ENCODE data around the gene VEPH1. TPM values are rescaled to one million over a fixed set of nuclear protein-coding genes. Genes with fewer than 3 reads are reported as not detected.

VEPH1 gene
- total RNA-seq, 2 donors from 2014 or later, result 0.15 to 3.9 TPM

- H3K9me3 ChIP-seq (ENCODE audit: control insufficient read depth, low read length, poor library complexity, severe bottlenecking), result no peaks in the 10 kb centered on the region
- H3K4me3 Mint-ChIP-seq, result no peak overlapping the region
- H3K36me3 Mint-ChIP-seq (ENCODE audit: low read depth), result no peaks in the 10 kb centered on the region
- ATAC-seq (no peak), DNase-seq (no peak)
- no peaks in the 10 kb centered on the region for H3K4me1 Mint-ChIP-seq
- H3K27me3 Mint-ChIP-seq, result no peaks in the 10 kb centered on the region
- H3K27ac Mint-ChIP-seq, result no peak overlapping the region
Measured at GRCh38 chr3:157427901-157428300, 75.3 kb downstream of the VEPH1 start.

GRCh38 chr3:157423337-157423736, 79.9 kb downstream of the VEPH1 start:
- Mint-ChIP-seq H3K27ac (no peak overlapping the region), H3K36me3 (ENCODE audit: low read depth) (no peaks in the 10 kb centered on the region), H3K27me3 (no peaks in the 10 kb centered on the region), H3K4me1 (no peaks in the 10 kb centered on the region), H3K4me3 (no peak overlapping the region)
- DNase-seq (no peak), ATAC-seq (no peak)
- no peaks in the 10 kb centered on the region for H3K9me3 ChIP-seq (ENCODE audit: control insufficient read depth, low read length, poor library complexity, severe bottlenecking)

- Mint-ChIP-seq H3K4me1 (no peaks in the 10 kb centered on the region), H3K27ac (no peak overlapping the region)
- no peak for ATAC-seq
Measured at GRCh38 chr3:157420606-157421130, 82.5 kb downstream of the VEPH1 start.

GRCh38 chr3:157418104-157418503, 85.1 kb downstream of the VEPH1 start:
- no peak overlapping the region for H3K4me3 Mint-ChIP-seq
- no peaks in the 10 kb centered on the region for H3K27me3 Mint-ChIP-seq
- no peak for ATAC-seq
- no peak for DNase-seq
- no peaks in the 10 kb centered on the region for H3K36me3 Mint-ChIP-seq (ENCODE audit: low read depth)
- no peak overlapping the region for H3K27ac Mint-ChIP-seq
- no peaks in the 10 kb centered on the region for H3K4me1 Mint-ChIP-seq
- no peaks in the 10 kb centered on the region for H3K9me3 ChIP-seq (ENCODE audit: control insufficient read depth, low read length, poor library complexity, severe bottlenecking)

More at GRCh38 chr3:157420606-157421130, 82.5 kb downstream of the VEPH1 start:
- H3K27me3 Mint-ChIP-seq, result no peaks in the 10 kb centered on the region
- H3K4me3 Mint-ChIP-seq, result no peak overlapping the region
- no peaks in the 10 kb centered on the region for H3K9me3 ChIP-seq (ENCODE audit: control insufficient read depth, low read length, poor library complexity, severe bottlenecking)
- H3K36me3 Mint-ChIP-seq (ENCODE audit: low read depth), result no peaks in the 10 kb centered on the region
- DNase-seq, result no peak

- Mint-ChIP-seq H3K36me3 (ENCODE audit: low read depth) (no peaks in the 10 kb centered on the region), H3K4me3 (no peak overlapping the region), H3K27ac (no peak overlapping the region), H3K27me3 (no peaks in the 10 kb centered on the region), H3K4me1 (no peaks in the 10 kb centered on the region)
- no peak for DNase-seq
- no peaks in the 10 kb centered on the region for H3K9me3 ChIP-seq (ENCODE audit: control insufficient read depth, low read length, poor library complexity, severe bottlenecking)
- no peak for ATAC-seq
Measured at GRCh38 chr3:157417247-157417646, 86.0 kb downstream of the VEPH1 start.

GRCh38 chr3:157416347-157417087, 86.7 kb downstream of the VEPH1 start:
- DNase-seq (no peak), ATAC-seq (no peak)
- H3K27me3 Mint-ChIP-seq, result no peaks in the 10 kb centered on the region
- H3K4me1 Mint-ChIP-seq, result no peaks in the 10 kb centered on the region
- H3K4me3 Mint-ChIP-seq, result no peak overlapping the region
- H3K27ac Mint-ChIP-seq, result no peak overlapping the region
- no peaks in the 10 kb centered on the region for H3K36me3 Mint-ChIP-seq (ENCODE audit: low read depth)
- no peaks in the 10 kb centered on the region for H3K9me3 ChIP-seq (ENCODE audit: control insufficient read depth, low read length, poor library complexity, severe bottlenecking)

GRCh38 chr3:157414861-157415260, 88.4 kb downstream of the VEPH1 start:
- no peaks in the 10 kb centered on the region for H3K4me1 Mint-ChIP-seq
- ATAC-seq (no peak), DNase-seq (no peak)
- no peak overlapping the region for H3K27ac Mint-ChIP-seq
- no peak overlapping the region for H3K4me3 Mint-ChIP-seq
- no peaks in the 10 kb centered on the region for H3K36me3 Mint-ChIP-seq (ENCODE audit: low read depth)
- no peaks in the 10 kb centered on the region for H3K9me3 ChIP-seq (ENCODE audit: control insufficient read depth, low read length, poor library complexity, severe bottlenecking)
- H3K27me3 Mint-ChIP-seq, result no peaks in the 10 kb centered on the region

- H3K4me3 Mint-ChIP-seq, result no peak overlapping the region
- ATAC-seq (no peak), DNase-seq (no peak)
- no peaks in the 10 kb centered on the region for H3K9me3 ChIP-seq (ENCODE audit: control insufficient read depth, low read length, poor library complexity, severe bottlenecking)
- H3K27ac Mint-ChIP-seq, result no peak overlapping the region
- no peaks in the 10 kb centered on the region for H3K27me3 Mint-ChIP-seq
- no peaks in the 10 kb centered on the region for H3K4me1 Mint-ChIP-seq
- no peaks in the 10 kb centered on the region for H3K36me3 Mint-ChIP-seq (ENCODE audit: low read depth)
Measured at GRCh38 chr3:157412323-157412855, 90.8 kb downstream of the VEPH1 start.

GRCh38 chr3:157410945-157411344, 92.3 kb downstream of the VEPH1 start:
- no peak overlapping the region for H3K27ac Mint-ChIP-seq
- no peaks in the 10 kb centered on the region for H3K27me3 Mint-ChIP-seq
- ATAC-seq (no peak), DNase-seq (no peak)
- no peaks in the 10 kb centered on the region for H3K9me3 ChIP-seq (ENCODE audit: control insufficient read depth, low read length, poor library complexity, severe bottlenecking)
- no peak overlapping the region for H3K4me3 Mint-ChIP-seq
- no peaks in the 10 kb centered on the region for H3K4me1 Mint-ChIP-seq
- no peaks in the 10 kb centered on the region for H3K36me3 Mint-ChIP-seq (ENCODE audit: low read depth)

GRCh38 chr3:157409516-157409915, 93.7 kb downstream of the VEPH1 start:
- Mint-ChIP-seq H3K27ac (no peak overlapping the region), H3K4me3 (no peak overlapping the region), H3K36me3 (ENCODE audit: low read depth) (no peaks in the 10 kb centered on the region), H3K27me3 (no peaks in the 10 kb centered on the region), H3K4me1 (no peaks in the 10 kb centered on the region)
- H3K9me3 ChIP-seq (ENCODE audit: control insufficient read depth, low read length, poor library complexity, severe bottlenecking), result no peaks in the 10 kb centered on the region
- ATAC-seq, result no peak
- no peak for DNase-seq

- Mint-ChIP-seq H3K4me3 (no peak overlapping the region), H3K27ac (no peak overlapping the region), H3K4me1 (no peaks in the 10 kb centered on the region), H3K27me3 (no peaks in the 10 kb centered on the region), H3K36me3 (ENCODE audit: low read depth) (no peaks in the 10 kb centered on the region)
- DNase-seq (no peak), ATAC-seq (no peak)
- no peaks in the 10 kb centered on the region for H3K9me3 ChIP-seq (ENCODE audit: control insufficient read depth, low read length, poor library complexity, severe bottlenecking)
Measured at GRCh38 chr3:157408499-157409149, 94.6 kb downstream of the VEPH1 start.

- H3K27me3 Mint-ChIP-seq, result no peaks in the 10 kb centered on the region
- ATAC-seq, result no peak
Measured at GRCh38 chr3:157407769-157408168, 95.4 kb downstream of the VEPH1 start.

GRCh38 chr3:157406394-157406793, 96.8 kb downstream of the VEPH1 start:
- DNase-seq (no peak), ATAC-seq (no peak)
- Mint-ChIP-seq H3K4me1 (no peaks in the 10 kb centered on the region), H3K27me3 (peaks cover 6% of the 10 kb centered on the region), H3K27ac (no peak overlapping the region), H3K36me3 (ENCODE audit: low read depth) (no peaks in the 10 kb centered on the region), H3K4me3 (no peak overlapping the region)
- no peaks in the 10 kb centered on the region for H3K9me3 ChIP-seq (ENCODE audit: control insufficient read depth, low read length, poor library complexity, severe bottlenecking)

More at GRCh38 chr3:157407769-157408168, 95.4 kb downstream of the VEPH1 start:
- Mint-ChIP-seq H3K4me1 (no peaks in the 10 kb centered on the region), H3K27ac (no peak overlapping the region), H3K36me3 (ENCODE audit: low read depth) (no peaks in the 10 kb centered on the region), H3K4me3 (no peak overlapping the region)
- no peaks in the 10 kb centered on the region for H3K9me3 ChIP-seq (ENCODE audit: control insufficient read depth, low read length, poor library complexity, severe bottlenecking)
- no peak for DNase-seq
